ENCODE data around the gene COL13A1. TPM values are rescaled to one million over a fixed set of nuclear protein-coding genes. Genes with fewer than 3 reads are reported as not detected.

COL13A1 gene
- total RNA-seq, 1 donor from 2014 or later: 29.2 TPM

DNA sequence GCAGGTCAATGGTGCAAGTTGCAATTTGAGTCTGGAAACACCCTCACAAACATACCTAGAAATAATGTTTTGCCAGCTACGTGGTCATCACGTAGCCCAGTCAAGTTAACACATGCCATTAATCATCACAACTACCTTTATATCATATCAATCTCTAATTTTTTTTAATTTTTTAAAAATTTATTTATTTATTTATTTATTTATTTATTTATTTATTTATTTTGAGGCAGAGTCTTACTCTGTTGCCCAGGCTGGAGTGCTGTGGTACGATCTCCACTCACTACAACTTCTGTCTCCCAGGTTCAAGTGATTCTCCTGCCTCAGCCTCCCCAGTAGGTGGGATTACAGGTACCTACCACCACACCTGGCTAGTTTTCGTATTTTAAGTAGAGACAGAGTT is 198.6 kb downstream of the COL13A1 start:
- TF ChIP-seq, protein P1, sequence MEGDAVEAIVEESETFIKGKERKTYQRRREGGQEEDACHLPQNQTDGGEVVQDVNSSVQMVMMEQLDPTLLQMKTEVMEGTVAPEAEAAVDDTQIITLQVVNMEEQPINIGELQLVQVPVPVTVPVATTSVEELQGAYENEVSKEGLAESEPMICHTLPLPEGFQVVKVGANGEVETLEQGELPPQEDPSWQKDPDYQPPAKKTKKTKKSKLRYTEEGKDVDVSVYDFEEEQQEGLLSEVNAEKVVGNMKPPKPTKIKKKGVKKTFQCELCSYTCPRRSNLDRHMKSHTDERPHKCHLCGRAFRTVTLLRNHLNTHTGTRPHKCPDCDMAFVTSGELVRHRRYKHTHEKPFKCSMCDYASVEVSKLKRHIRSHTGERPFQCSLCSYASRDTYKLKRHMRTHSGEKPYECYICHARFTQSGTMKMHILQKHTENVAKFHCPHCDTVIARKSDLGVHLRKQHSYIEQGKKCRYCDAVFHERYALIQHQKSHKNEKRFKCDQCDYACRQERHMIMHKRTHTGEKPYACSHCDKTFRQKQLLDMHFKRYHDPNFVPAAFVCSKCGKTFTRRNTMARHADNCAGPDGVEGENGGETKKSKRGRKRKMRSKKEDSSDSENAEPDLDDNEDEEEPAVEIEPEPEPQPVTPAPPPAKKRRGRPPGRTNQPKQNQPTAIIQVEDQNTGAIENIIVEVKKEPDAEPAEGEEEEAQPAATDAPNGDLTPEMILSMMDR (IDR thresholded peaks at IDR 0.05): no peak
- H3K27me3 Mint-ChIP-seq (ENCODE audit: unreplicated experiment): peaks cover 63% of the 10 kb centered on the region
- H3K4me3 Mint-ChIP-seq (ENCODE audit: unreplicated experiment): no peak overlapping the region
- no peak overlapping the region for H3K27ac Mint-ChIP-seq (ENCODE audit: unreplicated experiment)
- no peaks in the 10 kb centered on the region for H3K36me3 Mint-ChIP-seq (ENCODE audit: unreplicated experiment)
- DNase-seq (ENCODE audit: extremely low spot score, unreplicated experiment): no peak
- H3K4me1 Mint-ChIP-seq (ENCODE audit: unreplicated experiment): no peaks in the 10 kb centered on the region
- peaks cover 14% of the 10 kb centered on the region for H3K9me3 Mint-ChIP-seq (ENCODE audit: unreplicated experiment)

DNA sequence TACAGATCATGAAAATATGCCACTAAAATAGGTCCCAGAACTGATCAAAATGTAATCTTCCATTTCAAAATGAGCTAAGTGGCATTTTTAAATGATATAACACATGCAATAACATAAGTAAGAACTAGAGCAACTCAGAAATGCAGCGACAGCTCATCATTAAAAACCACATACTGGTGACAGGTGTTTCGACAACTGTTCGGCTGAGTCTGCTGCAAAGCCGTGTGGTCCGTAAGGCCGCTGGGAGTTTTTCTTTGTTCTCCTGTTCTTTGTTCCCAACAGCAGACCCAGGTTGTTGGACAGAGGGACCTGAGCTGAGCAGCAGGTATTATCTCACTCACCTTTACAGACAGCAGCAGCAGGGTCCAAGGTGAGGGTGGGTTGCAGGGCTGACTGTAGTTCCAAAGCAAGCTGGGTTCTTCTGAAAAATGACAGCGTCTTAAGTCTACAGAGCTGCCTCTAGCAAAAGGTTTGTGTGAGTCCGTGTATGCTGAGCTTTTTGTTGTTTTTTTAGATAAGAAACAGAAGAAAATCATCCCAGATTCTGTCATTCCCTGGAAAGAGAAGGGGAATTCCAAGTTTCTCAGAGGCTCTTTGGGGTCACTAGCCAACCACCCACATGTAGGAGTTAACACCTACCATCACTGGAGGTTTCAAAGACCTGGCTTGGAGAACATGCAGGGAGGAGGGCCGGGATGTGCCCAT is 205.6 kb downstream of the COL13A1 start:
- Mint-ChIP-seq H3K4me1 (ENCODE audit: unreplicated experiment) (no peaks in the 10 kb centered on the region), H3K27me3 (ENCODE audit: unreplicated experiment) (peaks cover 80% of the 10 kb centered on the region), H3K4me3 (ENCODE audit: unreplicated experiment) (no peak overlapping the region), H3K27ac (ENCODE audit: unreplicated experiment) (no peak overlapping the region), H3K9me3 (ENCODE audit: unreplicated experiment) (peaks cover 21% of the 10 kb centered on the region), H3K36me3 (ENCODE audit: unreplicated experiment) (no peaks in the 10 kb centered on the region)
- DNase-seq (ENCODE audit: extremely low spot score, unreplicated experiment): no peak
- TF ChIP-seq, protein P1 (IDR thresholded peaks at IDR 0.05): no peak

Other genes with a start within 250 kb of the COL13A1 start
- not detected in 2 replicates for gene NEUROG3, start 228.5 kb upstream of the COL13A1 start, total RNA-seq
- gene FAM241B, start 171.7 kb upstream of the COL13A1 start, total RNA-seq: 3.4 TPM in 2 replicates

Data from osteocyte (in vitro differentiated cells).